Loucy (cell line): ENCODE data around the gene HSBP1L1.

Experiments
- CTCF ChIP-seq: fragments of 200-600 bp; sonication (generic); conservative IDR thresholded peaks from 2 replicates; pipeline ENCODE4 v1.5.1; 2014; ENCODE audit warnings: mild to moderate bottlenecking, antibody characterized with exemption, low read length
- EZH2phosphoT487 ChIP-seq: fragments of 200-600 bp; IDR thresholded peaks from 2 replicates; pipeline ENCODE4 v1.6.1; 2018; ENCODE audit warnings: antibody characterized with exemption, mild to moderate bottlenecking, moderate library complexity, borderline replicate concordance

- TF ChIP-seq EZH2phosphoT487 (no peak), CTCF (no peak)
Measured at GRCh38 chr18:79958981-79959380, 5.5 kb upstream of the HSBP1L1 start.
